Measurements from ENCODE around the gene CLEC16A. TPM values are rescaled to one million over a fixed set of nuclear protein-coding genes. Genes with fewer than 3 reads are reported as not detected.
A peak's percentile ranks its signal among the peaks of the same experiment; 100 is the strongest.

CLEC16A gene
- total and polyA plus RNA-seq, 8 donors, result 8.1 to 17.2 (median 10.7) TPM

GRCh38 chr16:10992797-10993196 lies 48.4 kb downstream of the CLEC16A start:
- TF ChIP-seq, protein P1, sequence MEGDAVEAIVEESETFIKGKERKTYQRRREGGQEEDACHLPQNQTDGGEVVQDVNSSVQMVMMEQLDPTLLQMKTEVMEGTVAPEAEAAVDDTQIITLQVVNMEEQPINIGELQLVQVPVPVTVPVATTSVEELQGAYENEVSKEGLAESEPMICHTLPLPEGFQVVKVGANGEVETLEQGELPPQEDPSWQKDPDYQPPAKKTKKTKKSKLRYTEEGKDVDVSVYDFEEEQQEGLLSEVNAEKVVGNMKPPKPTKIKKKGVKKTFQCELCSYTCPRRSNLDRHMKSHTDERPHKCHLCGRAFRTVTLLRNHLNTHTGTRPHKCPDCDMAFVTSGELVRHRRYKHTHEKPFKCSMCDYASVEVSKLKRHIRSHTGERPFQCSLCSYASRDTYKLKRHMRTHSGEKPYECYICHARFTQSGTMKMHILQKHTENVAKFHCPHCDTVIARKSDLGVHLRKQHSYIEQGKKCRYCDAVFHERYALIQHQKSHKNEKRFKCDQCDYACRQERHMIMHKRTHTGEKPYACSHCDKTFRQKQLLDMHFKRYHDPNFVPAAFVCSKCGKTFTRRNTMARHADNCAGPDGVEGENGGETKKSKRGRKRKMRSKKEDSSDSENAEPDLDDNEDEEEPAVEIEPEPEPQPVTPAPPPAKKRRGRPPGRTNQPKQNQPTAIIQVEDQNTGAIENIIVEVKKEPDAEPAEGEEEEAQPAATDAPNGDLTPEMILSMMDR (IDR thresholded peaks at IDR 0.05), result no peak
- Histone ChIP-seq H3K4me3 (no peak overlapping the region), H3K9me3 (no peaks in the 10 kb centered on the region), H3K36me3 (peaks cover 0 to 17% (median 0%) of the 10 kb centered on the region in 3 donors), H3K4me1 (no peaks in the 10 kb centered on the region), H3K27me3 (no peaks in the 10 kb centered on the region), H3K27ac (peak overlapping the region in 1 of 4 donors; percentile 56)
- 88 to 89% methylated on average over 5 of the region's 5 CpGs for WGBS, 2 donors
- intact Hi-C loops (cut with DNase I), result no loop called here
- DNase-seq, result no peak
- FAIRE-seq, result no peak
- peak in 2 of 4 donors; percentile 41 to 50 for ATAC-seq

DNA sequence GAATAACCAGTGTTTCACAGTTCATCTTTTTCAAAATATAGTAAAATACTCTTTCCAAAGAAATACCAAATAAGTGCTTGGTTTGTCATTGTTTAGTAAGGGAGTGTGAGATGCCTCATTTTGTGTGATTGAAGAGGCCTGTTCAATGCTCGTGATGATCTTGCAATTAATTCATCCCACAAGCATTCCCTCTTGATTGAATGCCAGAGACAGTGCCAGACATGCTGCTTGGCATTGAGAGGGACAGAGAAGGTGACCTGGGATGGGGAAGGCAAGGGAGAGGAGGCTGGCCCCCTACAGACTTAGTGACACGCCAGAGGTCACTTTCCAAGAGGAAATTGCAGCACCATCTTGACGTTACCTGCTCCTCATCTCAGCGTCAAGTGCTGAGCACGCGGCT lies 49.3 kb downstream of the CLEC16A start:
- no peak for FAIRE-seq
- WGBS, 2 donors, result 91 to 93% methylated on average over 6 of the region's 6 CpGs
- no peak overlapping the region for H3K27ac ChIP-seq

DNA sequence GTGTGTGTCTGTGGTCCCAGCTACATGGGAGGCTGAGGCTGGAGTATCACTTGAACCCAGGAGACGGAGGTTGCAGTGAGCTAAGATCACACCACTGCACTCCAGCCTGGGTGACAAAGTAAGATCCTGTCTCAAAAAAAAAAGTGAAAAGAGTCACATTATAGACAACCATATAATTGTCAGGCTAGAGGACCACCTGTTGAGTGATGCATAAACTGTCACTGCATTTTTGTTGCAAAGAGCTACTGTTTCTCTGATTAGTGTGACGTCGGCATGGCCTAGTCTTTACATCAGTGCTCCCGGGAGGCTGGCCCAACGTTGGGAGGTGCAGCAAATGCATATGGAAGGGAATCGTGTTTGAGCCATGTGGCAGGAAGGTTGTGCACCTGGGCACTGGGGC lies 50.2 kb downstream of the CLEC16A start:
- no peaks in the 10 kb centered on the region for H3K27me3 ChIP-seq
- H3K4me1 ChIP-seq, result no peaks in the 10 kb centered on the region
- no peaks in the 10 kb centered on the region for H3K9me3 ChIP-seq
- TF ChIP-seq, protein P1 (IDR thresholded peaks at IDR 0.05), result no peak
- DNase-seq (no peak), ATAC-seq (no peak), FAIRE-seq (no peak)
- WGBS, 2 donors, result 85 to 88% methylated on average over 6 of the region's 6 CpGs
- H3K36me3 ChIP-seq, result peaks cover 0 to 17% (median 0%) of the 10 kb centered on the region in 3 donors
- no peak overlapping the region for H3K4me3 ChIP-seq
- intact Hi-C loops (cut with DNase I), result no loop called here
- no peak overlapping the region for H3K27ac ChIP-seq

More for the DNA sequence above, 49.3 kb downstream of the CLEC16A start:
- TF ChIP-seq, protein P1 (IDR thresholded peaks at IDR 0.05), result no peak
- Histone ChIP-seq H3K36me3 (peaks cover 0 to 17% (median 0%) of the 10 kb centered on the region in 3 donors), H3K4me1 (no peaks in the 10 kb centered on the region), H3K4me3 (no peak overlapping the region), H3K27me3 (no peaks in the 10 kb centered on the region), H3K9me3 (no peaks in the 10 kb centered on the region)
- ATAC-seq, result no peak
- no peak for DNase-seq
- intact Hi-C loops (cut with DNase I), result no loop called here

GRCh38 chr16:10995565-10995964 lies 51.2 kb downstream of the CLEC16A start:
- 88 to 94% methylated on average over 5 of the region's 5 CpGs for WGBS, 2 donors
- H3K36me3 ChIP-seq, result peaks cover 0 to 17% (median 0%) of the 10 kb centered on the region in 3 donors
- no peak for DNase-seq
- H3K9me3 ChIP-seq, result no peaks in the 10 kb centered on the region
- intact Hi-C loops (cut with DNase I), result loop anchor here in 1 of 3 donors (5.0 kb wide), 1 partner anchor 52 kb away; no protein-coding TSS in a partner anchor
- no peak for ATAC-seq
- H3K27me3 ChIP-seq, result no peaks in the 10 kb centered on the region
- TF ChIP-seq, protein P1 (IDR thresholded peaks at IDR 0.05), result no peak
- FAIRE-seq, result no peak
- H3K4me1 ChIP-seq, result no peaks in the 10 kb centered on the region
- no peak overlapping the region for H3K27ac ChIP-seq
- H3K4me3 ChIP-seq, result no peak overlapping the region

- FAIRE-seq, result no peak
- peaks cover 0 to 17% (median 0%) of the 10 kb centered on the region in 3 donors for H3K36me3 ChIP-seq
- no peak for ATAC-seq
These were observed 53.1 kb downstream of the CLEC16A start for GRCh38 chr16:10997485-10997884.

More at GRCh38 chr16:10997485-10997884, 53.1 kb downstream of the CLEC16A start:
- H3K4me3 ChIP-seq, result no peak overlapping the region
- H3K4me1 ChIP-seq, result no peaks in the 10 kb centered on the region
- no peak for DNase-seq
- TF ChIP-seq, protein P1 (IDR thresholded peaks at IDR 0.05), result no peak
- H3K27me3 ChIP-seq, result no peaks in the 10 kb centered on the region
- intact Hi-C loops (cut with DNase I), result loop anchor here in 1 of 3 donors (5.0 kb wide), 1 partner anchor 50 kb away; no protein-coding TSS in a partner anchor
- no peak overlapping the region for H3K27ac ChIP-seq
- 87 to 90% methylated on average over 4 of the region's 4 CpGs for WGBS, 2 donors
- no peaks in the 10 kb centered on the region for H3K9me3 ChIP-seq
